ENCODE measurements around the gene RPL41. TPM values are rescaled to one million over a fixed set of nuclear protein-coding genes. Genes with fewer than 3 reads are reported as not detected.

The RPL41 gene
- total and polyA plus RNA-seq, 9 of the 15 experiments (the other 6 are each of a cell fraction or from before 2014, with no cell fraction given) = 3,403 to 11,276 (median 5,604) TPM

DNA sequence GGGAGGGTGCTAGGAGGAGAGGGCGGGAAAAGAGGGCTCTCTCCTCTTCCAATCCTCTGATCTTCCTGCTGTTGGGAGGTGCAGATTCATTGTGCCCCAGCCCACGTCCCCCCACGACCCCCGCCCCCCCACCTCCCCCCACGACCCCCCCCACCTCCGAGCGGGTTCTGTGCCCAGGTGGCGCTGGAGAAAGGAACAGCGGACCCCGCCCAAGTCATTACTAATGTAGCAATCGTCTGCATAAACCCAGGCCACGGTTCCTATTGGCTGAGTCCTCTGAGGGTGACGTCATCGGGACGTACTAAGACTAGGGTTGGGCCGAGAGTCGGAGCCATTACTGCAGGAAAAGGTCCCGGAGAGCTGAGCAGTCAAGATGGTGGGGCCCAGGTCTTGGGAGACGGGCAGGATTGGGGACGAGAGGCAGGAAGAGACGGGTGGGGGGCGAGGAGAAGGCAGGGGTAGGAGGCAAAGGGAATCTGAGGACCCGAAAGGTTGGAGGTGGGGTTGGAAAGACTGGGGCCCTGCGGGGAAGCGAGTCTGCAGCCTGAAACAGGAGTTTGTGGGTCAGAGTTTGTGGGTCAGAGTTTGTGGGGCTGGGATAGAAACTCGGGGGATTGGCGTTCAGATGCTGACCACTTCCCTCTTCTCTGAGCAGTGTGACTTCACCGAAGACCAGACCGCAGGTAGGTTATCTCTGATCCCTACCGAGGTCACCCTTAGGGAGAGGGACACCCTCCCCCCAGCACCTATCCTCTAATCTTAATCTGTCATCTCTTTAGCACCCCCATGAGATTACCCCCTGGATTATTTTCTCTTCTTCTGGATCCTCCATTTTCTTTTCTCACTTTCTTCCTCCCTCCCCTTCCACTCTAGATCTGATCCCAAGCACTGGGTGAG lies 41.8 kb downstream of the RPL41 start, which contains the start of gene MYL6 (continued):
- no peak for TF ChIP-seq GATAD2A (IDR thresholded peaks at IDR 0.05)
- no peak for TF ChIP-seq ZNF184 (CRISPR knock-in tag; IDR thresholded peaks at IDR 0.05)
- no peak for TF ChIP-seq EWSR1 (IDR thresholded peaks at IDR 0.05; ENCODE audit: borderline replicate concordance, low read depth, partially characterized antibody)
- TF ChIP-seq, protein P1, sequence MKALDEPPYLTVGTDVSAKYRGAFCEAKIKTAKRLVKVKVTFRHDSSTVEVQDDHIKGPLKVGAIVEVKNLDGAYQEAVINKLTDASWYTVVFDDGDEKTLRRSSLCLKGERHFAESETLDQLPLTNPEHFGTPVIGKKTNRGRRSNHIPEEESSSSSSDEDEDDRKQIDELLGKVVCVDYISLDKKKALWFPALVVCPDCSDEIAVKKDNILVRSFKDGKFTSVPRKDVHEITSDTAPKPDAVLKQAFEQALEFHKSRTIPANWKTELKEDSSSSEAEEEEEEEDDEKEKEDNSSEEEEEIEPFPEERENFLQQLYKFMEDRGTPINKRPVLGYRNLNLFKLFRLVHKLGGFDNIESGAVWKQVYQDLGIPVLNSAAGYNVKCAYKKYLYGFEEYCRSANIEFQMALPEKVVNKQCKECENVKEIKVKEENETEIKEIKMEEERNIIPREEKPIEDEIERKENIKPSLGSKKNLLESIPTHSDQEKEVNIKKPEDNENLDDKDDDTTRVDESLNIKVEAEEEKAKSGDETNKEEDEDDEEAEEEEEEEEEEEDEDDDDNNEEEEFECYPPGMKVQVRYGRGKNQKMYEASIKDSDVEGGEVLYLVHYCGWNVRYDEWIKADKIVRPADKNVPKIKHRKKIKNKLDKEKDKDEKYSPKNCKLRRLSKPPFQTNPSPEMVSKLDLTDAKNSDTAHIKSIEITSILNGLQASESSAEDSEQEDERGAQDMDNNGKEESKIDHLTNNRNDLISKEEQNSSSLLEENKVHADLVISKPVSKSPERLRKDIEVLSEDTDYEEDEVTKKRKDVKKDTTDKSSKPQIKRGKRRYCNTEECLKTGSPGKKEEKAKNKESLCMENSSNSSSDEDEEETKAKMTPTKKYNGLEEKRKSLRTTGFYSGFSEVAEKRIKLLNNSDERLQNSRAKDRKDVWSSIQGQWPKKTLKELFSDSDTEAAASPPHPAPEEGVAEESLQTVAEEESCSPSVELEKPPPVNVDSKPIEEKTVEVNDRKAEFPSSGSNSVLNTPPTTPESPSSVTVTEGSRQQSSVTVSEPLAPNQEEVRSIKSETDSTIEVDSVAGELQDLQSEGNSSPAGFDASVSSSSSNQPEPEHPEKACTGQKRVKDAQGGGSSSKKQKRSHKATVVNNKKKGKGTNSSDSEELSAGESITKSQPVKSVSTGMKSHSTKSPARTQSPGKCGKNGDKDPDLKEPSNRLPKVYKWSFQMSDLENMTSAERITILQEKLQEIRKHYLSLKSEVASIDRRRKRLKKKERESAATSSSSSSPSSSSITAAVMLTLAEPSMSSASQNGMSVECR (CRISPR knock-in tag; IDR thresholded peaks at IDR 0.05) = peak; percentile 46; the same call in 1 of the 2 replicates
- TF ChIP-seq NONO (IDR thresholded peaks at IDR 0.05; ENCODE audit: low read depth in 2 of 2, low read length in 1 of 2) = 0 out of 4 replicates have a peak, but pooled peaks of 1 of the 2 experiments have one; percentile 38
- TF ChIP-seq, protein P2, sequence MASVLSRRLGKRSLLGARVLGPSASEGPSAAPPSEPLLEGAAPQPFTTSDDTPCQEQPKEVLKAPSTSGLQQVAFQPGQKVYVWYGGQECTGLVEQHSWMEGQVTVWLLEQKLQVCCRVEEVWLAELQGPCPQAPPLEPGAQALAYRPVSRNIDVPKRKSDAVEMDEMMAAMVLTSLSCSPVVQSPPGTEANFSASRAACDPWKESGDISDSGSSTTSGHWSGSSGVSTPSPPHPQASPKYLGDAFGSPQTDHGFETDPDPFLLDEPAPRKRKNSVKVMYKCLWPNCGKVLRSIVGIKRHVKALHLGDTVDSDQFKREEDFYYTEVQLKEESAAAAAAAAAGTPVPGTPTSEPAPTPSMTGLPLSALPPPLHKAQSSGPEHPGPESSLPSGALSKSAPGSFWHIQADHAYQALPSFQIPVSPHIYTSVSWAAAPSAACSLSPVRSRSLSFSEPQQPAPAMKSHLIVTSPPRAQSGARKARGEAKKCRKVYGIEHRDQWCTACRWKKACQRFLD (CRISPR knock-in tag; IDR thresholded peaks at IDR 0.05) = peak; percentile 79
- peak in 1 of 2 experiments; percentile 17; a peak in 1 of 4 replicates for TF ChIP-seq RAD21 (CRISPR knock-in tag; conservative IDR thresholded peaks at IDR 0.05 in 1 of 2, IDR thresholded peaks at IDR 0.05 in 1 of 2)
- no peak for TF ChIP-seq HSF4 (CRISPR knock-in tag; IDR thresholded peaks at IDR 0.05; ENCODE audit: borderline replicate concordance)
- peak; percentile 91 for TF ChIP-seq EP400 (IDR thresholded peaks at IDR 0.05)
- TF ChIP-seq SETDB1 (IDR thresholded peaks at IDR 0.05; ENCODE audit: low read length) = no peak
- peak; percentile 20; the same call in 1 of the 2 replicates for TF ChIP-seq RB1 (IDR thresholded peaks at IDR 0.05; ENCODE audit: low read depth)
- TF ChIP-seq ZNF444 (CRISPR knock-in tag; IDR thresholded peaks at IDR 0.05) = no peak
- TF ChIP-seq RNF2 (IDR thresholded peaks at IDR 0.05) = peak; percentile 7; the same call in 1 of the 2 replicates
- no peak for TF ChIP-seq TFAM (CRISPR knock-in tag; conservative IDR thresholded peaks at IDR 0.05)
- peak; percentile 95 for TF ChIP-seq CREM (IDR thresholded peaks at IDR 0.05; ENCODE audit: low read depth)
- TF ChIP-seq CCNT2 (IDR thresholded peaks at IDR 0.05; ENCODE audit: borderline replicate concordance, extremely low read depth, insufficient read length, low read depth, low read length) = peak; percentile 49
- TF ChIP-seq ZNF644 (tag; IDR thresholded peaks at IDR 0.05; ENCODE audit: low read depth) = peak; percentile 38; the same call in 1 of the 2 replicates
- no peak for TF ChIP-seq ZNF146 (CRISPR knock-in tag; IDR thresholded peaks at IDR 0.05; ENCODE audit: unreplicated experiment)
- peak; percentile 73; the same call in 1 of the 2 replicates for TF ChIP-seq TOE1 (IDR thresholded peaks at IDR 0.05; ENCODE audit: borderline replicate concordance)
- no peak for TF ChIP-seq TOE1 (CRISPR knock-in tag; IDR thresholded peaks at IDR 0.05; ENCODE audit: borderline replicate concordance, low read depth)
- no peak for TF ChIP-seq ZNF12 (CRISPR knock-in tag; IDR thresholded peaks at IDR 0.05)
- no peak for TF ChIP-seq DMBX1 (CRISPR knock-in tag; IDR thresholded peaks at IDR 0.05; ENCODE audit: borderline replicate concordance)

All from K562 (cell line).